PC-9 (cell line): ENCODE results near the gene GSG1L2. TPM values are rescaled to one million over a fixed set of nuclear protein-coding genes. Genes with fewer than 3 reads are reported as not detected.

Source experiments
- BruUV-seq: library from RNA; stranded (reverse); fragments of 400-500 nt; replicated peaks from 2 replicates; lab custom pipeline; 2021; lab: Mats Ljungman, UMichigan
- CTCF ChIA-PET: fragments of 300-600 bp; sonication (Branson Sonifier 250); formaldehyde crosslinking; loops from one replicate; lab custom pipeline; 2022; ENCODE audit warnings: antibody characterized with exemption; lab: Charles Lee
- POLR2A ChIA-PET: fragments of 300-600 bp; sonication (Branson Sonifier 250); formaldehyde crosslinking; loops from one replicate; lab custom pipeline; 2022; ENCODE audit warnings: antibody characterized with exemption; ENCODE audit not compliant: unreplicated experiment; lab: Charles Lee
- DNase-seq, 2 experiments: peaks; one replicate each; pipeline versions ENCODE4 v3.0.0 to v3.0.0-alpha.2; 2015 to 2022; ENCODE audit warnings: mixed read lengths in 1 of 2
- H2AFZ ChIP-seq: fragments of 200-600 bp; sonication (generic); 2 replicates; pipeline ENCODE4 v1.8.1; 2017; ENCODE audit warnings: antibody characterized with exemption
- H3F3A ChIP-seq: fragments of 200-600 bp; sonication (generic); 2 replicates; pipeline ENCODE4 v1.8.1; 2017; ENCODE audit warnings: antibody characterized with exemption, mild to moderate bottlenecking, low read depth; ENCODE audit not compliant: insufficient read depth
- H3K27ac ChIP-seq: fragments of 200-600 bp; sonication (generic); 2 replicates; pipeline ENCODE4 v1.6.1; 2016; ENCODE audit warnings: mixed run types
- H3K27me3 ChIP-seq: fragments of 200-600 bp; sonication (generic); 2 replicates; pipeline ENCODE4 v1.6.1; 2016; ENCODE audit warnings: low read depth, mixed run types; ENCODE audit not compliant: insufficient read depth
- H3K36me3 ChIP-seq: fragments of 200-600 bp; sonication (generic); 2 replicates; pipeline ENCODE4 v1.6.1; 2016; ENCODE audit warnings: low read depth, mixed run types
- H3K4me1 ChIP-seq: fragments of 200-600 bp; sonication (generic); replicated peaks from 2 replicates; pipeline ENCODE4 v1.6.1; 2016; ENCODE audit warnings: mixed run types; ENCODE audit not compliant: insufficient read depth
- H3K4me2 ChIP-seq: fragments of 200-600 bp; sonication (generic); 2 replicates; pipeline ENCODE4 v1.6.1; 2017; ENCODE audit warnings: mixed run types
- H3K4me3 ChIP-seq: fragments of 200-600 bp; sonication (generic); 2 replicates; pipeline ENCODE4 v1.6.1; 2016; ENCODE audit warnings: mixed run types
- H3K79me2 ChIP-seq: fragments of 200-600 bp; sonication (generic); 2 replicates; pipeline ENCODE4 v1.6.1; 2017; ENCODE audit warnings: low read depth, mixed run types
- H3K9me2 ChIP-seq: fragments of 200-600 bp; sonication (generic); 2 replicates; pipeline ENCODE4 v1.8.1; 2017; ENCODE audit warnings: mild to moderate bottlenecking; ENCODE audit not compliant: insufficient read depth
- H3K9me3 ChIP-seq: fragments of 200-600 bp; sonication (generic); 2 replicates; pipeline ENCODE4 v1.8.1; 2016; ENCODE audit warnings: low read depth; ENCODE audit not compliant: insufficient read depth
- H4K20me1 ChIP-seq: fragments of 200-600 bp; sonication (generic); 2 replicates; pipeline ENCODE4 v1.8.1; 2017; ENCODE audit not compliant: insufficient read depth
- EZH2 ChIP-seq: fragments of 200-600 bp; sonication (generic); IDR thresholded peaks from 2 replicates; pipeline ENCODE4 v1.8.0; 2017; ENCODE audit warnings: antibody characterized with exemption, low read depth
- intact Hi-C: fragments of 100-400 bp; cut with micrococcal nuclease; formaldehyde crosslinking; loops from one replicate; pipeline ENCODE4 v1.10.0; 2022; ENCODE audit not compliant: unreplicated experiment
- total RNA-seq: library from RNA; stranded (reverse); gene quantifications from 2 replicates; pipeline ENCODE4 v1.2.3, GENCODE V29; 2021
- TF ChIP-seq, protein P1 (sequence below): fragments of 200-600 bp; sonication (generic); conservative IDR thresholded peaks from 2 replicates; pipeline ENCODE4 v1.6.1; 2017; ENCODE audit warnings: mixed run types, antibody characterized with exemption, mild to moderate bottlenecking, moderate library complexity

GSG1L2 gene
- total RNA-seq, 1 experiment from 2014 or later = not detected

DNA sequence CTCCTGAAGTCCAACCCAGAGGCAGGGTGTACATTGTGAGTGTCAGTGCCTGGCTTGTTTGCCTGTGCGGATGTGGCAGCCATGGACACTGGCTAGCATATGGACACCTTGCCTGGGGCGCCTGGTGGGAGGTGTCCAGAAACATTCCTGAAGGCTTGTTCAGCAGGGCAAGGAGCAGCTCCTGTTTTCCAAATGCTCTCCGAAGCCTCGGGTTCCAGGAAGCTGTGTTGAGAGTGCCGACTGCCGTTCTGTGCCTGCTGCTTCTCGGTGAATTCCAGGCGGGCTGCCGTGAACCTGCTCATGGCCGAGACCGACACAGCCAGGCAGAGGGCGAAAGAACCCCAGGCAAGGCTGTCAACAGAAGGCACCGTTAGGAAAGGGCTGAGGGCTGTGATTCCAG is 19.6 kb downstream of the GSG1L2 start:
- ChIA-PET POLR2A (interaction anchor here (0.5 to 1.2 kb wide), 6 partner anchors 10 to 89 kb away, joined by 3 to 16 read pairs (median 6); no protein-coding TSS in a partner anchor), CTCF (interaction anchor here (0.7 to 1.8 kb wide), 5 partner anchors 15 to 87 kb away, joined by 3 to 7 read pairs (median 5); no protein-coding TSS in a partner anchor)
- Histone ChIP-seq H4K20me1 (no peaks in the 10 kb centered on the region), H3K4me3 (peak overlapping the region; percentile 46; the same call in 1 of the 2 replicates), H3K36me3 (no peaks in the 10 kb centered on the region), H2AFZ (peak overlapping the region; percentile 79; the same call in 1 of the 2 replicates), H3K27me3 (no peaks in the 10 kb centered on the region), H3F3A (peaks cover 22% of the 10 kb centered on the region), H3K27ac (peak overlapping the region; percentile 97), H3K9me2 (no peaks in the 10 kb centered on the region), H3K4me1 (peaks cover 24% of the 10 kb centered on the region), H3K9me3 (no peaks in the 10 kb centered on the region; the same call in 1 of the 2 replicates), H3K79me2 (no peaks in the 10 kb centered on the region), H3K4me2 (peak overlapping the region; percentile 84)
- DNase-seq = peak; percentile 92 to 96
- TSS peak; percentile 78 for BruUV-seq
- intact Hi-C loops = loop anchor here (1.0 to 2.0 kb wide), 5 partner anchors 34 to 157 kb away; partner anchors contain the start of gene USP43
- TF ChIP-seq, protein P1, sequence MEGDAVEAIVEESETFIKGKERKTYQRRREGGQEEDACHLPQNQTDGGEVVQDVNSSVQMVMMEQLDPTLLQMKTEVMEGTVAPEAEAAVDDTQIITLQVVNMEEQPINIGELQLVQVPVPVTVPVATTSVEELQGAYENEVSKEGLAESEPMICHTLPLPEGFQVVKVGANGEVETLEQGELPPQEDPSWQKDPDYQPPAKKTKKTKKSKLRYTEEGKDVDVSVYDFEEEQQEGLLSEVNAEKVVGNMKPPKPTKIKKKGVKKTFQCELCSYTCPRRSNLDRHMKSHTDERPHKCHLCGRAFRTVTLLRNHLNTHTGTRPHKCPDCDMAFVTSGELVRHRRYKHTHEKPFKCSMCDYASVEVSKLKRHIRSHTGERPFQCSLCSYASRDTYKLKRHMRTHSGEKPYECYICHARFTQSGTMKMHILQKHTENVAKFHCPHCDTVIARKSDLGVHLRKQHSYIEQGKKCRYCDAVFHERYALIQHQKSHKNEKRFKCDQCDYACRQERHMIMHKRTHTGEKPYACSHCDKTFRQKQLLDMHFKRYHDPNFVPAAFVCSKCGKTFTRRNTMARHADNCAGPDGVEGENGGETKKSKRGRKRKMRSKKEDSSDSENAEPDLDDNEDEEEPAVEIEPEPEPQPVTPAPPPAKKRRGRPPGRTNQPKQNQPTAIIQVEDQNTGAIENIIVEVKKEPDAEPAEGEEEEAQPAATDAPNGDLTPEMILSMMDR = no peak
- no peak for TF ChIP-seq EZH2

DNA sequence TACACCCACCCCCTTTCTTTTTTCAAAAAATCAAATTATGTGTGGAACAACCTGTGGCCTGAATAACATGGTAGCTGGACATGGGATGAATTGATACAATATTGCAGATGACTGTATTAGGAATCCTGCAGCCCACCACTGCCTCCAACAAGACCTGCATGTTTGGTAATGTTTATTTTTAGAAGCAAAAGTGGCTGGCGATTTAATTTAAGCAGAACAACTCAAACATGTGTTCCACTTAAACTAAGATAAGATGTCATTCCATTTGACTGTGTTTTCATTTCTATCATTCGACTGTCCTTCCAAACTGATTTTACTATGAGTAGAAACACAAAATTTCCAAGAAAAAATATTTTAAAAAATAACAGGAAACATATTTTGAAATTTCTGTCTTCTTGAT is 20.4 kb downstream of the GSG1L2 start:
- Histone ChIP-seq H3K9me3 (no peaks in the 10 kb centered on the region; the same call in 1 of the 2 replicates), H3K36me3 (no peaks in the 10 kb centered on the region), H3K9me2 (no peaks in the 10 kb centered on the region), H3K4me2 (peak overlapping the region; percentile 84; the same call in 1 of the 2 replicates), H2AFZ (no peak overlapping the region), H3K27ac (peak overlapping the region; percentile 97), H3K4me1 (peaks cover 24% of the 10 kb centered on the region), H4K20me1 (no peaks in the 10 kb centered on the region), H3F3A (peaks cover 22% of the 10 kb centered on the region), H3K79me2 (no peaks in the 10 kb centered on the region), H3K4me3 (no peak overlapping the region), H3K27me3 (no peaks in the 10 kb centered on the region)
- no peak for DNase-seq
- no TSS peak for BruUV-seq
- TF ChIP-seq, protein P1 = no peak
- TF ChIP-seq EZH2 = no peak
- ChIA-PET POLR2A (no interaction called here), CTCF (interaction anchor here (1.6 to 1.8 kb wide), 2 partner anchors 16 to 74 kb away, joined by 5 to 7 read pairs; no protein-coding TSS in a partner anchor)
- intact Hi-C loops = no loop called here

- Histone ChIP-seq H3K36me3 (no peaks in the 10 kb centered on the region), H3F3A (peaks cover 22% of the 10 kb centered on the region), H3K4me2 (no peak overlapping the region), H2AFZ (no peak overlapping the region), H3K79me2 (no peaks in the 10 kb centered on the region), H4K20me1 (no peaks in the 10 kb centered on the region), H3K27ac (no peak overlapping the region), H3K9me3 (no peaks in the 10 kb centered on the region), H3K4me1 (peaks cover 23% of the 10 kb centered on the region), H3K9me2 (no peaks in the 10 kb centered on the region), H3K27me3 (no peaks in the 10 kb centered on the region), H3K4me3 (no peak overlapping the region)
- intact Hi-C loops = no loop called here
- BruUV-seq = no TSS peak
- CTCF ChIA-PET = no interaction called here
- TF ChIP-seq EZH2 = no peak
- TF ChIP-seq, protein P1 = no peak
- DNase-seq = no peak
- POLR2A ChIA-PET = no interaction called here
These were observed 23.2 kb downstream of the GSG1L2 start for GRCh38 chr17:9798724-9799123.
